ENCODE data around the gene PARP2.

PARP2 gene

DNA sequence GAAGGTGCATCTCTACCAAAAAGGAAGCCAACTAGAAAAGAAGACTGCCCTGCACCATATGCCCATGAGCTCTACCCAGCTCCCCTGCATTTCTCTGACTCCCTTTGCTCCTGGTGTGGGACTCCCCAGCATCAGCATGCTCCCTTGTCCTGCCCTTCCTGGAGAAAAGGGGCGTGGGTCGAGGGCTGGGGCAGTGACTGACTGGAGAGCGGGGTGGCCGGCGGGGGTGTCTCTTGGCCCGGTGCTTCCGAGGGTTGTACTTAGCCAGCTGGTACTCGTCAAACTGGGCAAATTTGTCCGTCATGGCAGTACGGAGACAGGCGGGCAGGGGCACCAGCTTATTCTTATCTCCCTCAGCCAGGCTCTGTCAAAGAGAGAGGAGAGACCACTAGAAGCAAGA, 60.1 kb downstream of the PARP2 start:
- Histone ChIP-seq H3K9me3 (ENCODE audit: low read length) (no peaks in the 10 kb centered on the region), H3K27ac (ENCODE audit: low read depth, low read length) (no peak overlapping the region), H3K36me3 (ENCODE audit: insufficient read depth, low read length) (peaks cover 70% of the 10 kb centered on the region), H3K4me1 (ENCODE audit: insufficient read depth, low read length) (no peaks in the 10 kb centered on the region), H3K27me3 (ENCODE audit: control insufficient read depth in 1 of 2, insufficient read depth in 2 of 2, low read length in 2 of 2) (no peaks in the 10 kb centered on the region), H3K4me3 (ENCODE audit: low read depth in 1 of 2, low read length in 2 of 2) (no peak overlapping the region), H3K9ac (ENCODE audit: low read length) (no peak overlapping the region)

Data from muscle layer of colon (tissue), 2 donors.